CD4-positive, alpha-beta T cell (primary cell): ENCODE results near the gene HDAC4. TPM values are rescaled to one million over a fixed set of nuclear protein-coding genes. Genes with fewer than 3 reads are reported as not detected.
"Not testable (repeated sequence)": the region's sequence is repeated elsewhere in the genome, so short reads cannot be mapped to it uniquely, and the experiment has no call there.

Experiments used
- ATAC-seq: fragments of 200-7000 bp; cut with Tn5 transposase; one replicate; pipeline ENCODE4 v1.10.0; 2022; ENCODE audit warnings: mild to moderate bottlenecking; ENCODE audit not compliant: poor library complexity
- CTCF ChIA-PET: fragments of 350-600 bp; sonication (Branson Sonifier 250); formaldehyde crosslinking; loops from one replicate; lab custom pipeline; 2021; ENCODE audit warnings: antibody characterized with exemption, inconsistent platforms; lab: Charles Lee
- POLR2A ChIA-PET: fragments of 350-600 bp; sonication (Branson Sonifier 250); formaldehyde crosslinking; loops from one replicate; lab custom pipeline; 2021; ENCODE audit warnings: antibody characterized with exemption, inconsistent platforms; lab: Charles Lee
- DNase-seq, 14 experiments: peaks; one replicate each; pipeline ENCODE4 v3.0.0-alpha.2; 2013 to 2020; ENCODE audit warnings: mixed read lengths in 2 of 14
- H3K27ac ChIP-seq, 2 donors: one replicate each; pipeline versions ENCODE4 v1.5.1 to v1.7.0; 2013; ENCODE audit warnings: low read length in 2 of 2, low read depth in 1 of 2, mild to moderate bottlenecking in 1 of 2
- H3K27me3 ChIP-seq, 2 experiments: 1 replicate in 1 of 2; 2 replicates in 1 of 2; pipeline versions ENCODE4 v1.6.1 to v1.7.0; 2013; ENCODE audit warnings: low read length in 2 of 2, control low read depth in 1 of 2, mild to moderate bottlenecking in 1 of 2, moderate library complexity in 1 of 2; ENCODE audit not compliant: insufficient read depth in 2 of 2, control insufficient read depth in 1 of 2
- H3K36me3 ChIP-seq: one replicate; pipeline ENCODE4 v1.6.1; 2013; ENCODE audit warnings: low read length, control low read depth; ENCODE audit not compliant: insufficient read depth
- H3K4me1 ChIP-seq: one replicate; pipeline ENCODE4 v1.6.1; 2013; ENCODE audit warnings: low read length, control low read depth; ENCODE audit not compliant: insufficient read depth
- H3K4me3 ChIP-seq: one replicate; pipeline ENCODE4 v1.5.1; 2013; ENCODE audit warnings: mild to moderate bottlenecking, low read length, moderate library complexity
- H3K9me3 ChIP-seq, 2 experiments: 1 replicate in 1 of 2; 2 replicates in 1 of 2; pipeline versions ENCODE4 v1.6.1 to v1.7.0; 2013; ENCODE audit warnings: low read length in 2 of 2, mild to moderate bottlenecking in 2 of 2, control low read depth in 1 of 2, moderate library complexity in 1 of 2; ENCODE audit not compliant: control insufficient read depth in 1 of 2, insufficient read depth in 1 of 2
- H3K27ac Mint-ChIP-seq: one replicate; pipeline ENCODE4 v1.8.0; 2020; ENCODE audit warnings: mixed read lengths
- H3K27me3 Mint-ChIP-seq: one replicate; pipeline ENCODE4 v1.8.0; 2021; ENCODE audit warnings: mixed read lengths
- H3K36me3 Mint-ChIP-seq: one replicate; pipeline ENCODE4 v1.8.0; 2021; ENCODE audit warnings: low read depth, mixed read lengths
- H3K4me1 Mint-ChIP-seq: one replicate; pipeline ENCODE4 v1.8.0; 2021; ENCODE audit warnings: low read depth, mixed read lengths
- H3K4me3 Mint-ChIP-seq: one replicate; pipeline ENCODE4 v1.8.0; 2020; ENCODE audit warnings: mild to moderate bottlenecking, mixed read lengths
- H3K9me3 Mint-ChIP-seq: one replicate; pipeline ENCODE4 v1.8.0; 2020; ENCODE audit warnings: mixed read lengths
- CTCF ChIP-seq: fragments of 200-600 bp; IDR thresholded peaks from one replicate; pipeline ENCODE4 v1.8.0; 2022; ENCODE audit warnings: antibody characterized with exemption, mild to moderate bottlenecking
- intact Hi-C, 2 experiments: fragments of 100-400 bp; cut with DNase I in 1 of 2; cut with micrococcal nuclease in 1 of 2; formaldehyde crosslinking; loops; one replicate each; pipeline versions ENCODE4 v1.15.1 to v1.9.0; 2023 to 2025; cut with DNase I, micrococcal nuclease
- total RNA-seq, 174 experiments: library from RNA in 2 of 174; stranded (reverse) in 2 of 174; gene quantifications; one replicate each; pipeline ENCODE4 v1.2.3 and lab custom pipeline; 2021 to 2026

Gene HDAC4
- total RNA-seq, 2 experiments from 2014 or later, result 45.3 to 49.2 TPM

- Mint-ChIP-seq H3K36me3 (peaks cover 97% of the 10 kb centered on the region), H3K4me1 (no peaks in the 10 kb centered on the region), H3K4me3 (no peak overlapping the region), H3K27ac (no peak overlapping the region), H3K27me3 (no peaks in the 10 kb centered on the region), H3K9me3 (peaks cover 11% of the 10 kb centered on the region)
- H3K9me3 ChIP-seq, result peaks cover 19 to 45% of the 10 kb centered on the region in 2 experiments
- ChIA-PET POLR2A (no interaction called here), CTCF (no interaction called here)
- no peak overlapping the region for H3K4me3 ChIP-seq
- TF ChIP-seq CTCF, result no peak
- no peaks in the 10 kb centered on the region for H3K4me1 ChIP-seq
- no peaks in the 10 kb centered on the region for H3K27me3 ChIP-seq
- H3K36me3 ChIP-seq, result peaks cover 78% of the 10 kb centered on the region
- H3K27ac ChIP-seq, result no peak overlapping the region
- intact Hi-C loops, result no loop called here
- DNase-seq (peak in 1 of 14 experiments; percentile 19), ATAC-seq (no peak)
These were observed 222.3 kb downstream of the HDAC4 start for GRCh38 chr2:239178484-239178883.

GRCh38 chr2:239177908-239178307 lies 222.9 kb downstream of the HDAC4 start:
- no peak overlapping the region for H3K27ac Mint-ChIP-seq
- H3K36me3 Mint-ChIP-seq, result peaks cover 97% of the 10 kb centered on the region
- peaks cover 15% of the 10 kb centered on the region for H3K9me3 Mint-ChIP-seq
- H3K36me3 ChIP-seq, result peaks cover 82% of the 10 kb centered on the region
- no peak overlapping the region for H3K27ac ChIP-seq
- POLR2A ChIA-PET, result no interaction called here
- DNase-seq (peak in 1 of 14 experiments; percentile 31), ATAC-seq (no peak)
- CTCF ChIA-PET, result no interaction called here
- H3K4me3 ChIP-seq, result no peak overlapping the region
- no peaks in the 10 kb centered on the region for H3K27me3 ChIP-seq
- TF ChIP-seq CTCF, result no peak
- intact Hi-C loops, result no loop called here
- H3K4me3 Mint-ChIP-seq, result no peak overlapping the region
- peaks cover 25 to 45% of the 10 kb centered on the region in 2 experiments for H3K9me3 ChIP-seq
- H3K4me1 Mint-ChIP-seq, result no peaks in the 10 kb centered on the region
- H3K4me1 ChIP-seq, result no peaks in the 10 kb centered on the region
- no peaks in the 10 kb centered on the region for H3K27me3 Mint-ChIP-seq

- ChIA-PET CTCF (no interaction called here), POLR2A (no interaction called here)
- Histone ChIP-seq H3K4me3 (no peak overlapping the region), H3K36me3 (peaks cover 82% of the 10 kb centered on the region), H3K4me1 (no peaks in the 10 kb centered on the region), H3K27me3 (no peaks in the 10 kb centered on the region), H3K9me3 (peaks cover 31 to 45% of the 10 kb centered on the region in 2 experiments), H3K27ac (no peak overlapping the region)
- DNase-seq (no peak), ATAC-seq (no peak)
- no peak overlapping the region for H3K4me3 Mint-ChIP-seq
- no peak for TF ChIP-seq CTCF
- no peak overlapping the region for H3K27ac Mint-ChIP-seq
- H3K36me3 Mint-ChIP-seq, result peaks cover 97% of the 10 kb centered on the region
- intact Hi-C loops, result no loop called here
- no peaks in the 10 kb centered on the region for H3K27me3 Mint-ChIP-seq
- H3K4me1 Mint-ChIP-seq, result no peaks in the 10 kb centered on the region
- H3K9me3 Mint-ChIP-seq, result peaks cover 16% of the 10 kb centered on the region
These were observed 223.5 kb downstream of the HDAC4 start for GRCh38 chr2:239177325-239177724.

- H3K27me3 Mint-ChIP-seq, H3K4me3 ChIP-seq, H3K27ac Mint-ChIP-seq, H3K4me1 ChIP-seq, POLR2A ChIA-PET, CTCF ChIA-PET, ATAC-seq, H3K27ac ChIP-seq, intact Hi-C loops, H3K4me1 Mint-ChIP-seq, H3K27me3 ChIP-seq, H3K4me3 Mint-ChIP-seq: not testable (repeated sequence)
- Histone ChIP-seq H3K36me3 (peaks cover 72% of the 10 kb centered on the region), H3K9me3 (peaks cover 39 to 45% of the 10 kb centered on the region in 2 experiments)
- peak in 1 of 14 experiments; percentile 11 for DNase-seq
- H3K9me3 Mint-ChIP-seq, result peaks cover 16% of the 10 kb centered on the region
- H3K36me3 Mint-ChIP-seq, result peaks cover 95% of the 10 kb centered on the region
These were observed 224.5 kb downstream of the HDAC4 start for GRCh38 chr2:239176138-239176803.
